SK-N-SH treated with all-trans-retinoic acid at 6 μM for 48 hours (cell line): Measurements from ENCODE around the gene GTF2IRD1.
A peak's percentile ranks its signal among the peaks of the same experiment; 100 is the strongest.

Experiments used
- ATAC-seq: fragments of 200-7000 bp; cut with Tn5 transposase; 3 replicates; pipeline ENCODE4 v1.9.1; 2020; ENCODE audit warnings: mild to moderate bottlenecking, moderate library complexity
- ARNTL ChIP-seq: fragments of 450-650 bp; formaldehyde crosslinking; IDR thresholded peaks from 2 replicates; pipeline ENCODE4 v1.5.0; 2020; ENCODE audit warnings: low read depth, mild to moderate bottlenecking, moderate library complexity, borderline replicate concordance
- CSDC2 ChIP-seq: fragments of 250-450 bp; sonication (Bioruptor Pico); IDR thresholded peaks from 2 replicates; pipeline ENCODE4 v1.5.0; 2020; ENCODE audit warnings: mild to moderate bottlenecking, moderate library complexity
- ESRRG ChIP-seq: fragments of 250-450 bp; sonication (Bioruptor Pico); IDR thresholded peaks from 2 replicates; pipeline ENCODE4 v1.6.1; 2021; ENCODE audit warnings: mild to moderate bottlenecking
- GLIS3 ChIP-seq: fragments of 250-450 bp; sonication (Bioruptor Pico); IDR thresholded peaks from 2 replicates; pipeline ENCODE4 v1.5.0; 2020; ENCODE audit warnings: mild to moderate bottlenecking, moderate library complexity
- ISL1 ChIP-seq: fragments of 250-450 bp; sonication (Bioruptor Pico); IDR thresholded peaks from 2 replicates; pipeline ENCODE4 v2.1.2; 2022; ENCODE audit warnings: mild to moderate bottlenecking, moderate library complexity
- OSR1 ChIP-seq: fragments of 250-450 bp; sonication (Bioruptor Pico); IDR thresholded peaks from 2 replicates; pipeline ENCODE4 v1.8.0; 2022; ENCODE audit warnings: moderate library complexity, mild to moderate bottlenecking, inconsistent platforms
- RARB ChIP-seq: fragments of 250-450 bp; sonication (Bioruptor Pico); IDR thresholded peaks from 2 replicates; pipeline ENCODE4 v1.8.0; 2021; ENCODE audit warnings: mild to moderate bottlenecking, moderate library complexity
- SNAI2 ChIP-seq: fragments of 250-450 bp; sonication (Bioruptor Pico); IDR thresholded peaks from 2 replicates; pipeline ENCODE4 v1.5.0; 2020; ENCODE audit warnings: mild to moderate bottlenecking, moderate library complexity
- TCF4 ChIP-seq: fragments of 250-450 bp; sonication (Bioruptor Pico); IDR thresholded peaks from 2 replicates; pipeline ENCODE4 v1.8.0; 2021; ENCODE audit warnings: mild to moderate bottlenecking, moderate library complexity, borderline replicate concordance
- TOX ChIP-seq: fragments of 250-450 bp; sonication (Bioruptor Pico); IDR thresholded peaks from 2 replicates; pipeline ENCODE4 v1.8.0; 2021; ENCODE audit warnings: mild to moderate bottlenecking, moderate library complexity, borderline replicate concordance
- ZC3H10 ChIP-seq: fragments of 250-450 bp; sonication (Bioruptor Pico); IDR thresholded peaks from 2 replicates; pipeline ENCODE4 v1.5.1; 2021; ENCODE audit warnings: mild to moderate bottlenecking, moderate library complexity
- ZFP30 ChIP-seq: fragments of 450-650 bp; formaldehyde crosslinking; IDR thresholded peaks from 2 replicates; pipeline ENCODE4 v1.5.0; 2022; ENCODE audit warnings: mild to moderate bottlenecking, moderate library complexity
- ZNF565 ChIP-seq: fragments of 450-650 bp; formaldehyde crosslinking; conservative IDR thresholded peaks from 2 replicates; pipeline ENCODE4 v1.5.0; 2020; ENCODE audit warnings: low read depth, mild to moderate bottlenecking, moderate library complexity
- ZNF70 ChIP-seq: fragments of 450-650 bp; formaldehyde crosslinking; IDR thresholded peaks from 2 replicates; pipeline ENCODE4 v1.5.0; 2020; ENCODE audit warnings: mild to moderate bottlenecking, moderate library complexity
- ZNF8 ChIP-seq: fragments of 450-650 bp; formaldehyde crosslinking; IDR thresholded peaks from 2 replicates; pipeline ENCODE4 v1.5.0; 2020; ENCODE audit warnings: mild to moderate bottlenecking, moderate library complexity
- TF ChIP-seq, protein P1 (sequence below): fragments of 250-450 bp; sonication (Bioruptor Pico); IDR thresholded peaks from 2 replicates; pipeline ENCODE4 v1.5.0; 2020; ENCODE audit warnings: mild to moderate bottlenecking, moderate library complexity
- TF ChIP-seq, protein P2 (sequence below): fragments of 250-450 bp; sonication (Bioruptor Pico); IDR thresholded peaks from 2 replicates; pipeline ENCODE4 v1.8.0; 2021; ENCODE audit warnings: low read depth, mild to moderate bottlenecking, moderate library complexity, borderline replicate concordance
- TF ChIP-seq, protein P3 (sequence below): fragments of 250-450 bp; sonication (Bioruptor Pico); IDR thresholded peaks from 2 replicates; pipeline ENCODE4 v1.5.1; 2021; ENCODE audit warnings: mild to moderate bottlenecking, moderate library complexity
- TF ChIP-seq, protein P4 (sequence below): fragments of 250-450 bp; sonication (Bioruptor Pico); IDR thresholded peaks from 2 replicates; pipeline ENCODE4 v1.8.0; 2020; ENCODE audit warnings: mild to moderate bottlenecking, moderate library complexity, borderline replicate concordance
- TF ChIP-seq, protein P5 (sequence below): fragments of 250-450 bp; sonication (Bioruptor Pico); IDR thresholded peaks from 2 replicates; pipeline ENCODE4 v1.5.1; 2020; ENCODE audit warnings: low read depth, mild to moderate bottlenecking, moderate library complexity

Gene GTF2IRD1

DNA sequence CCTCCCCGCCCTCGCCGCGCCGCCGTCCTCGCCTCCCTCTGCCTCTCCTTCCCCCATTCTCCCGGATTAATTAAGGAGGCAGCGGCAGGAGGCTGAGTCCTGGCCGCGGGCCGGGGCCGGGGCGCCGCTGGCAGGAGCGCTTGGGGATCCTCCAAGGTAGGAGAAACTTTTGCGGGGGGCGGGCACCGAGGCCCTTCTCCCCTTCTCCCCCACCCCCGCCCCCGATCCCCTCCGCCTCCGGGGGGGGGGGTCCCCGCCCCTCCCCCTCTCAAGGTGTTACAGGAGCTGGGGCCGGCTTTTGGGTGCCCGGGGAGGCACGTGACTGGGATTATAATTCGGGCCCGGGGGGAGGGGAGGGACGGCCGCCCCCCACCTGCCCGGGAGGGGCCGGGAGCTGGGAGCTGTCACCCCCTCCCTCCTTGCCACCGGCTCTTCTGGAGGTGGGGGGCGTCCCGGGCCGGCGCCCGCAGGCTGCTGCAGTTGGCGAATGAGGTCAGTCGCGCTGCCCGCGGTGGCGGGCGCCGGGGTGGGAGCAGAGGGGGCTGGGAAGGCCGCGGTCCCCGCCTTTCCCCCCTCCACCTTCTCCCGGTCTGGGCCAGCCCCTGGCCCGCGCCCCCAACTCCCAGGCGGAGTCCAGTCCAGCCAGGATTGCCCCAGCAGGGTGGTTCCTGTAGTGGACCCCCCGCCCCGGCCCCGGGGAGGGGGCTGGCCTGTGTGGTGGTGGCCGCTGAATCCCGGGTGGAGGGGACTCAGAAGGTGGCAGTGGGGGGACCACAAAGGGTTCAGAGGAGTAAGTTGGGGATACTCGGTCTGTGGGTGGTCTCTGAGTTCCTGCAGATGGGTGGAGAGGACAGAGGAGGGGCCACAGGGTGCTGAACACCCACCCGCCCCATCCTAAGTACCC, 567 bp downstream of the GTF2IRD1 start (continued):
- TF ChIP-seq, protein P1, sequence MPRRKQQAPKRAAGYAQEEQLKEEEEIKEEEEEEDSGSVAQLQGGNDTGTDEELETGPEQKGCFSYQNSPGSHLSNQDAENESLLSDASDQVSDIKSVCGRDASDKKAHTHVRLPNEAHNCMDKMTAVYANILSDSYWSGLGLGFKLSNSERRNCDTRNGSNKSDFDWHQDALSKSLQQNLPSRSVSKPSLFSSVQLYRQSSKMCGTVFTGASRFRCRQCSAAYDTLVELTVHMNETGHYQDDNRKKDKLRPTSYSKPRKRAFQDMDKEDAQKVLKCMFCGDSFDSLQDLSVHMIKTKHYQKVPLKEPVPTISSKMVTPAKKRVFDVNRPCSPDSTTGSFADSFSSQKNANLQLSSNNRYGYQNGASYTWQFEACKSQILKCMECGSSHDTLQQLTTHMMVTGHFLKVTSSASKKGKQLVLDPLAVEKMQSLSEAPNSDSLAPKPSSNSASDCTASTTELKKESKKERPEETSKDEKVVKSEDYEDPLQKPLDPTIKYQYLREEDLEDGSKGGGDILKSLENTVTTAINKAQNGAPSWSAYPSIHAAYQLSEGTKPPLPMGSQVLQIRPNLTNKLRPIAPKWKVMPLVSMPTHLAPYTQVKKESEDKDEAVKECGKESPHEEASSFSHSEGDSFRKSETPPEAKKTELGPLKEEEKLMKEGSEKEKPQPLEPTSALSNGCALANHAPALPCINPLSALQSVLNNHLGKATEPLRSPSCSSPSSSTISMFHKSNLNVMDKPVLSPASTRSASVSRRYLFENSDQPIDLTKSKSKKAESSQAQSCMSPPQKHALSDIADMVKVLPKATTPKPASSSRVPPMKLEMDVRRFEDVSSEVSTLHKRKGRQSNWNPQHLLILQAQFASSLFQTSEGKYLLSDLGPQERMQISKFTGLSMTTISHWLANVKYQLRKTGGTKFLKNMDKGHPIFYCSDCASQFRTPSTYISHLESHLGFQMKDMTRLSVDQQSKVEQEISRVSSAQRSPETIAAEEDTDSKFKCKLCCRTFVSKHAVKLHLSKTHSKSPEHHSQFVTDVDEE (CRISPR knock-in tag), result 0 out of 2 replicates have a peak, but pooled peaks have one; percentile 41
- TF ChIP-seq TOX, result no peak
- TF ChIP-seq, all 23 proteins: peak for 2

DNA sequence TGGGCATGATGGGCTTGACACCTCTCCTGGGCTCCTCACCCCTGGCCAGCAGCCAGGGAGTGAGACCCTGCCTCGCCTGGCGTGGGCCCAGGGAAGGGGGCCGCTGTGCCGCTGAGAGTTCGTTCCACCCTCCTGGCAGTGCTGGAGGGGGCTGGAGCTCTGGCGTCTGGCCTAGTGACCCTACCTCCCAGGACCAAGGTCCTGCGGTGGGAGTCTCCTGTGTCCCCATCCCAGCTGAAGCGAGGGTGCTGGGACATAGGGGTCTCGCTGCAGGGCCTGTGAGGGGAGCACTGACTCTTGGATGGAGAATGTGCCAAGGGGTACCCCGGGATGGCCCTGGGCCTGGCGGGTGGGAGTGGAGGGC, 1.2 kb downstream of the GTF2IRD1 start:
- TF ChIP-seq RARB, result no peak
- no peak for TF ChIP-seq ZFP30 (CRISPR knock-in tag)
- no peak for TF ChIP-seq CSDC2 (CRISPR knock-in tag)
- TF ChIP-seq, protein P2, sequence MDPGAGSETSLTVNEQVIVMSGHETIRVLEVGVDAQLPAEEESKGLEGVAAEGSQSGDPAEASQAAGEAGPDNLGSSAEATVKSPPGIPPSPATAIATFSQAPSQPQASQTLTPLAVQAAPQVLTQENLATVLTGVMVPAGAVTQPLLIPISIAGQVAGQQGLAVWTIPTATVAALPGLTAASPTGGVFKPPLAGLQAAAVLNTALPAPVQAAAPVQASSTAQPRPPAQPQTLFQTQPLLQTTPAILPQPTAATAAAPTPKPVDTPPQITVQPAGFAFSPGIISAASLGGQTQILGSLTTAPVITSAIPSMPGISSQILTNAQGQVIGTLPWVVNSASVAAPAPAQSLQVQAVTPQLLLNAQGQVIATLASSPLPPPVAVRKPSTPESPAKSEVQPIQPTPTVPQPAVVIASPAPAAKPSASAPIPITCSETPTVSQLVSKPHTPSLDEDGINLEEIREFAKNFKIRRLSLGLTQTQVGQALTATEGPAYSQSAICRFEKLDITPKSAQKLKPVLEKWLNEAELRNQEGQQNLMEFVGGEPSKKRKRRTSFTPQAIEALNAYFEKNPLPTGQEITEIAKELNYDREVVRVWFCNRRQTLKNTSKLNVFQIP (CRISPR knock-in tag), result no peak
- no peak for TF ChIP-seq GLIS3 (CRISPR knock-in tag)
- TF ChIP-seq ZNF565, result no peak
- TF ChIP-seq, protein P1 (CRISPR knock-in tag), result no peak
- TF ChIP-seq, protein P3, sequence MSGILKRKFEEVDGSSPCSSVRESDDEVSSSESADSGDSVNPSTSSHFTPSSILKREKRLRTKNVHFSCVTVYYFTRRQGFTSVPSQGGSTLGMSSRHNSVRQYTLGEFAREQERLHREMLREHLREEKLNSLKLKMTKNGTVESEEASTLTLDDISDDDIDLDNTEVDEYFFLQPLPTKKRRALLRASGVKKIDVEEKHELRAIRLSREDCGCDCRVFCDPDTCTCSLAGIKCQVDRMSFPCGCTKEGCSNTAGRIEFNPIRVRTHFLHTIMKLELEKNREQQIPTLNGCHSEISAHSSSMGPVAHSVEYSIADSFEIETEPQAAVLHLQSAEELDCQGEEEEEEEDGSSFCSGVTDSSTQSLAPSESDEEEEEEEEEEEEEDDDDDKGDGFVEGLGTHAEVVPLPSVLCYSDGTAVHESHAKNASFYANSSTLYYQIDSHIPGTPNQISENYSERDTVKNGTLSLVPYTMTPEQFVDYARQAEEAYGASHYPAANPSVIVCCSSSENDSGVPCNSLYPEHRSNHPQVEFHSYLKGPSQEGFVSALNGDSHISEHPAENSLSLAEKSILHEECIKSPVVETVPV (CRISPR knock-in tag), result no peak
- TF ChIP-seq ISL1 (CRISPR knock-in tag), result no peak
- TF ChIP-seq ZC3H10 (CRISPR knock-in tag), result no peak
- TF ChIP-seq ZNF70 (CRISPR knock-in tag), result no peak
- TF ChIP-seq, protein P4, sequence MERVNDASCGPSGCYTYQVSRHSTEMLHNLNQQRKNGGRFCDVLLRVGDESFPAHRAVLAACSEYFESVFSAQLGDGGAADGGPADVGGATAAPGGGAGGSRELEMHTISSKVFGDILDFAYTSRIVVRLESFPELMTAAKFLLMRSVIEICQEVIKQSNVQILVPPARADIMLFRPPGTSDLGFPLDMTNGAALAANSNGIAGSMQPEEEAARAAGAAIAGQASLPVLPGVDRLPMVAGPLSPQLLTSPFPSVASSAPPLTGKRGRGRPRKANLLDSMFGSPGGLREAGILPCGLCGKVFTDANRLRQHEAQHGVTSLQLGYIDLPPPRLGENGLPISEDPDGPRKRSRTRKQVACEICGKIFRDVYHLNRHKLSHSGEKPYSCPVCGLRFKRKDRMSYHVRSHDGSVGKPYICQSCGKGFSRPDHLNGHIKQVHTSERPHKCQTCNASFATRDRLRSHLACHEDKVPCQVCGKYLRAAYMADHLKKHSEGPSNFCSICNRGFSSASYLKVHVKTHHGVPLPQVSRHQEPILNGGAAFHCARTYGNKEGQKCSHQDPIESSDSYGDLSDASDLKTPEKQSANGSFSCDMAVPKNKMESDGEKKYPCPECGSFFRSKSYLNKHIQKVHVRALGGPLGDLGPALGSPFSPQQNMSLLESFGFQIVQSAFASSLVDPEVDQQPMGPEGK, result no peak
- no peak for TF ChIP-seq ARNTL (CRISPR knock-in tag)
- no peak for TF ChIP-seq TOX
- TF ChIP-seq ESRRG (CRISPR knock-in tag), result no peak
- no peak for TF ChIP-seq SNAI2 (CRISPR knock-in tag)
- TF ChIP-seq TCF4, result no peak
- no peak for TF ChIP-seq OSR1 (CRISPR knock-in tag)
- TF ChIP-seq, protein P5, sequence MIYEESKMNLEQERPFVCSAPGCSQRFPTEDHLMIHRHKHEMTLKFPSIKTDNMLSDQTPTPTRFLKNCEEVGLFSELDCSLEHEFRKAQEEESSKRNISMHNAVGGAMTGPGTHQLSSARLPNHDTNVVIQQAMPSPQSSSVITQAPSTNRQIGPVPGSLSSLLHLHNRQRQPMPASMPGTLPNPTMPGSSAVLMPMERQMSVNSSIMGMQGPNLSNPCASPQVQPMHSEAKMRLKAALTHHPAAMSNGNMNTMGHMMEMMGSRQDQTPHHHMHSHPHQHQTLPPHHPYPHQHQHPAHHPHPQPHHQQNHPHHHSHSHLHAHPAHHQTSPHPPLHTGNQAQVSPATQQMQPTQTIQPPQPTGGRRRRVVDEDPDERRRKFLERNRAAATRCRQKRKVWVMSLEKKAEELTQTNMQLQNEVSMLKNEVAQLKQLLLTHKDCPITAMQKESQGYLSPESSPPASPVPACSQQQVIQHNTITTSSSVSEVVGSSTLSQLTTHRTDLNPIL (CRISPR knock-in tag), result no peak
- no peak for TF ChIP-seq ZNF8 (CRISPR knock-in tag)
- ATAC-seq, result no peak; the same call in 2 of the 3 replicates
